SK-N-SH (cell line): ENCODE measurements around the gene CENPU. TPM values are rescaled to one million over a fixed set of nuclear protein-coding genes. Genes with fewer than 3 reads are reported as not detected.

ENCODE experiments used
- CTCF ChIA-PET: fragments of 300-600, 350-600 bp; formaldehyde crosslinking; extraction: SDS; loops from one replicate; lab custom pipeline; 2021; lab: Yijun Ruan, JAX
- POLR2A ChIA-PET: fragments of 350-600 bp; sonication (Branson Sonifier 250); formaldehyde crosslinking; extraction: SDS; loops from one replicate; lab custom pipeline; 2020; ENCODE audit warnings: antibody characterized with exemption, inconsistent platforms; lab: Yijun Ruan, JAX
- DNase-seq: peaks from one replicate; pipeline ENCODE4 v3.0.0; 2012
- H2AFZ ChIP-seq: fragments of 200-600 bp; sonication (generic); 2 replicates; pipeline ENCODE4 v1.8.1; 2016; ENCODE audit warnings: antibody characterized with exemption, mild to moderate bottlenecking, low read depth
- H3F3A ChIP-seq: fragments of 200-600 bp; sonication (generic); replicated peaks from 2 replicates; pipeline ENCODE3; 2016; ENCODE audit warnings: antibody characterized with exemption, mild to moderate bottlenecking; ENCODE audit not compliant: insufficient read depth
- H3K27ac ChIP-seq, 2 experiments: fragments of 200-500 bp in 1 of 2; fragments of 200-600 bp in 1 of 2; sonication (Bioruptor generic) in 1 of 2; sonication (generic), shearing (Covaris generic) in 1 of 2; 2 replicates each; pipeline versions ENCODE4 v1.5.1 to v1.6.1; 2014 to 2016; ENCODE audit warnings: low read depth in 2 of 2, inconsistent platforms in 1 of 2, low read length in 1 of 2, mild to moderate bottlenecking in 1 of 2, mixed read lengths in 1 of 2
- H3K27me3 ChIP-seq: fragments of 200-600 bp; sonication (generic), shearing (Covaris generic); 2 replicates; pipeline ENCODE4 v1.6.1; 2016; ENCODE audit warnings: mixed run types; ENCODE audit not compliant: insufficient read depth
- H3K36me3 ChIP-seq, 2 experiments: fragments of 200-500 bp in 1 of 2; fragments of 200-600 bp in 1 of 2; sonication (Bioruptor generic) in 1 of 2; sonication (generic) in 1 of 2; replicated peaks in 1 of 2; 2 replicates each; pipeline versions ENCODE3 to v1.5.1; 2014 to 2016; ENCODE audit warnings: low read length in 1 of 2, mild to moderate bottlenecking in 1 of 2; ENCODE audit not compliant: insufficient read depth in 2 of 2, control insufficient read depth in 1 of 2
- H3K4me1 ChIP-seq, 2 experiments: fragments of 200-500 bp in 1 of 2; fragments of 200-600 bp in 1 of 2; sonication (Bioruptor generic) in 1 of 2; sonication (generic), shearing (Covaris generic) in 1 of 2; 2 replicates each; pipeline versions ENCODE4 v1.5.1 to v1.6.1; 2014 to 2016; ENCODE audit warnings: low read depth in 1 of 2, low read length in 1 of 2, mixed run types in 1 of 2; ENCODE audit not compliant: insufficient read depth in 2 of 2, control insufficient read depth in 1 of 2
- H3K4me2 ChIP-seq: fragments of 200-600 bp; sonication (generic), shearing (Covaris generic); 2 replicates; pipeline ENCODE4 v1.6.1; 2017; ENCODE audit warnings: mixed run types
- H3K4me3 ChIP-seq, 2 experiments: fragments of 200-500 bp in 1 of 2; fragments of 200-600 bp in 1 of 2; sonication (Bioruptor generic) in 1 of 2; sonication (generic), shearing (Covaris generic) in 1 of 2; 2 replicates each; pipeline versions ENCODE4 v1.5.1 to v1.8.1; 2014 to 2016; ENCODE audit warnings: low read depth in 2 of 2, inconsistent platforms in 1 of 2, low read length in 1 of 2, mild to moderate bottlenecking in 1 of 2, mixed read lengths in 1 of 2, moderate library complexity in 1 of 2
- H3K79me2 ChIP-seq: fragments of 200-600 bp; sonication (generic); 2 replicates; pipeline ENCODE4 v1.8.1; 2017; ENCODE audit warnings: mild to moderate bottlenecking; ENCODE audit not compliant: insufficient read depth
- H3K9ac ChIP-seq: fragments of 200-600 bp; sonication (generic); 2 replicates; pipeline ENCODE4 v1.6.1; 2017; ENCODE audit warnings: mixed run types
- H3K9me2 ChIP-seq: fragments of 200-600 bp; sonication (generic); 2 replicates; pipeline ENCODE4 v1.6.1; 2017; ENCODE audit warnings: mixed run types
- H3K9me3 ChIP-seq: fragments of 200-600 bp; sonication (generic); 2 replicates; pipeline ENCODE4 v1.6.1; 2017; ENCODE audit warnings: mixed run types, mild to moderate bottlenecking, moderate library complexity
- H4K20me1 ChIP-seq: fragments of 200-600 bp; sonication (generic); 2 replicates; pipeline ENCODE4 v1.6.1; 2017; ENCODE audit warnings: mild to moderate bottlenecking, mixed run types; ENCODE audit not compliant: insufficient read depth
- CHD2 ChIP-seq: fragments of 150-350 bp; IDR thresholded peaks from 2 replicates; pipeline ENCODE4 v1.6.1; 2018; ENCODE audit warnings: low read length; ENCODE audit not compliant: partially characterized antibody
- FOSL2 ChIP-seq: IDR thresholded peaks from 2 replicates; pipeline ENCODE4 v1.4.0; 2012; ENCODE audit warnings: low read depth, mild to moderate bottlenecking, moderate library complexity, borderline replicate concordance
- FOXM1 ChIP-seq: IDR thresholded peaks from 2 replicates; pipeline ENCODE4 v1.4.0; 2012; ENCODE audit warnings: low read depth, mild to moderate bottlenecking
- MXI1 ChIP-seq: IDR thresholded peaks from 2 replicates; pipeline ENCODE4 v1.6.1; 2012; ENCODE audit warnings: mild to moderate bottlenecking, low read depth, low read length, improper control_type of control experiment
- POLR2AphosphoS5 ChIP-seq: IDR thresholded peaks from 2 replicates; pipeline ENCODE4 v1.6.1; 2012; ENCODE audit warnings: low read depth, low read length
- RAD21 ChIP-seq: IDR thresholded peaks from 2 replicates; pipeline ENCODE4 v1.6.1; 2012; ENCODE audit warnings: mild to moderate bottlenecking, low read length
- RCOR1 ChIP-seq: fragments of 150-350 bp; IDR thresholded peaks from 2 replicates; pipeline ENCODE4 v1.6.1; 2017; ENCODE audit warnings: antibody characterized with exemption, low read length
- RXRA ChIP-seq: IDR thresholded peaks from 2 replicates; pipeline ENCODE4 v1.4.0; 2012; ENCODE audit warnings: low read depth, mild to moderate bottlenecking, borderline replicate concordance
- TCF12 ChIP-seq: IDR thresholded peaks from 2 replicates; pipeline ENCODE4 v1.4.0; 2012
- TEAD4 ChIP-seq: IDR thresholded peaks from 2 replicates; pipeline ENCODE4 v1.4.0; 2012; ENCODE audit warnings: mild to moderate bottlenecking, borderline replicate concordance; ENCODE audit not compliant: insufficient read depth
- YY1 ChIP-seq: IDR thresholded peaks from 2 replicates; pipeline ENCODE4 v1.4.0; 2012; ENCODE audit warnings: low read depth, mild to moderate bottlenecking
- WGBS: methylation state at CpG from one replicate; pipeline ENCODE4 v1.1.6; 2017; ENCODE audit warnings: low lambda C conversion rate; 5-methylcytosine and 5-hydroxymethylcytosine counted together
- polyA plus RNA-seq, 3 experiments: library from polyadenylated mRNA; depleted of rRNA; stranded (reverse); fragments of >200 nt; gene quantifications; 2 replicates each; pipeline ENCODE4 v1.2.3, GENCODE V29; 2012
- TF ChIP-seq, protein P1 (sequence below): IDR thresholded peaks from 2 replicates; pipeline ENCODE4 v1.4.0; 2012; ENCODE audit warnings: low read depth, borderline replicate concordance
- TF ChIP-seq, protein P2 (sequence below): IDR thresholded peaks from 2 replicates; pipeline ENCODE4 v1.4.0; 2012; ENCODE audit warnings: low read depth, borderline replicate concordance
- TF ChIP-seq, protein P3 (sequence below): fragments of 200-600 bp; sonication (generic); IDR thresholded peaks from 2 replicates; pipeline ENCODE4 v1.6.1; 2017; ENCODE audit warnings: antibody characterized with exemption, mild to moderate bottlenecking, moderate library complexity
- TF ChIP-seq, protein P4 (sequence below): IDR thresholded peaks from 2 replicates; pipeline ENCODE4 v1.6.1; 2012; ENCODE audit warnings: mild to moderate bottlenecking, low read depth, low read length, moderate library complexity
- TF ChIP-seq, protein P5 (sequence below): IDR thresholded peaks from 2 replicates; pipeline ENCODE4 v1.4.0; 2012; ENCODE audit warnings: low read depth

CENPU gene
- polyA plus RNA-seq, 1 of the 3 experiments (the other 2 are of a cell fraction) = 8.7 TPM

DNA sequence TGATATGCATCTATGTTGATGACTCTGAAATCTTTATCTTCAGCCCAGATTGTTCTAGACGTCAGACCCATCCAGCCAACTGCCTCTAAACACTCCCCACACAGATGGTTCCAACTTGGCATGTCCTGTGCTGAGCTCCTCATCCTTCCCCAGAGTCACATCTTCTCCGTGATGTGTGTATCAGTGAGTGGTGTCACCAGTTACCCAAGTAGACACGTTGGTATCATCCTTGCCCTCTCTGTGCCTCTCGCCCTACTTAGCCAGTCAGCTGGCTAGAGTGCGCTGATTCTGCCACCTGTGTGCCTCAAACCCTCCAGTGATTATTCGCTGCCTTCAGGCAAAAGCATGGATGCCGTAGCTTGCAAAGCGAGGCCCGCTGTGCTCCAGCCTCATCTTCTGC is 65.8 kb downstream of the CENPU start:
- no peak overlapping the region for H3K27ac ChIP-seq
- WGBS = 97% methylated on average over 8 of the region's 9 CpGs

DNA sequence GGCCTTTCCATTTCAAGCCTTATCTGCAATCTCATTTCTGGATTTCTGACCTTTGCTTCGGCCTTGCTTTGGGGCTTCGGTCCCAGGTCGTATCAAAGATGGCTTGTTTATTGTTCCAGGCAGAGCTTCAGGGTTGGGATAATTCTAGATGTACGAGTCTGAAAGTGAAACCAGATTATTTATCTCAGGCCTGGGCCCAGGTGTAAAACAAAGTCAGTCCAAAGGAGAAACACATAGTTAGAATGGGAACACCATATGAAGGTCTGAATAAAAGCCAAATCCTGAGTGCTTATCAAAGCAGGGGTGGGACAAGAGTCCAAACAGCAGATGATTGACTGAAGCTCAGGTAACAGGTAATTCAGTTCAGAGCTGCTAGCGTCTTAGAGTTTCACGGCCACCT is 67.2 kb downstream of the CENPU start:
- Histone ChIP-seq H3F3A (no peaks in the 10 kb centered on the region), H3K9me3 (no peaks in the 10 kb centered on the region), H3K4me2 (no peak overlapping the region), H4K20me1 (no peaks in the 10 kb centered on the region), H3K36me3 (peaks cover 6 to 16% of the 10 kb centered on the region in 2 experiments), H3K27me3 (no peaks in the 10 kb centered on the region), H3K27ac (no peak overlapping the region), H3K4me1 (0 out of 4 replicates have a peak, but pooled peaks cover 0 to 5% of the 10 kb centered on the region in 2 experiments), H2AFZ (no peak overlapping the region), H3K79me2 (no peaks in the 10 kb centered on the region), H3K9ac (no peak overlapping the region), H3K9me2 (no peaks in the 10 kb centered on the region), H3K4me3 (no peak overlapping the region)
- ChIA-PET POLR2A (no interaction called here), CTCF (no interaction called here)
- no peak for TF ChIP-seq RAD21
- no peak for TF ChIP-seq TEAD4
- TF ChIP-seq, protein P1, sequence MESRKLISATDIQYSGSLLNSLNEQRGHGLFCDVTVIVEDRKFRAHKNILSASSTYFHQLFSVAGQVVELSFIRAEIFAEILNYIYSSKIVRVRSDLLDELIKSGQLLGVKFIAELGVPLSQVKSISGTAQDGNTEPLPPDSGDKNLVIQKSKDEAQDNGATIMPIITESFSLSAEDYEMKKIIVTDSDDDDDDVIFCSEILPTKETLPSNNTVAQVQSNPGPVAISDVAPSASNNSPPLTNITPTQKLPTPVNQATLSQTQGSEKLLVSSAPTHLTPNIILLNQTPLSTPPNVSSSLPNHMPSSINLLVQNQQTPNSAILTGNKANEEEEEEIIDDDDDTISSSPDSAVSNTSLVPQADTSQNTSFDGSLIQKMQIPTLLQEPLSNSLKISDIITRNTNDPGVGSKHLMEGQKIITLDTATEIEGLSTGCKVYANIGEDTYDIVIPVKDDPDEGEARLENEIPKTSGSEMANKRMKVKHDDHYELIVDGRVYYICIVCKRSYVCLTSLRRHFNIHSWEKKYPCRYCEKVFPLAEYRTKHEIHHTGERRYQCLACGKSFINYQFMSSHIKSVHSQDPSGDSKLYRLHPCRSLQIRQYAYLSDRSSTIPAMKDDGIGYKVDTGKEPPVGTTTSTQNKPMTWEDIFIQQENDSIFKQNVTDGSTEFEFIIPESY = no peak
- TF ChIP-seq, protein P2, sequence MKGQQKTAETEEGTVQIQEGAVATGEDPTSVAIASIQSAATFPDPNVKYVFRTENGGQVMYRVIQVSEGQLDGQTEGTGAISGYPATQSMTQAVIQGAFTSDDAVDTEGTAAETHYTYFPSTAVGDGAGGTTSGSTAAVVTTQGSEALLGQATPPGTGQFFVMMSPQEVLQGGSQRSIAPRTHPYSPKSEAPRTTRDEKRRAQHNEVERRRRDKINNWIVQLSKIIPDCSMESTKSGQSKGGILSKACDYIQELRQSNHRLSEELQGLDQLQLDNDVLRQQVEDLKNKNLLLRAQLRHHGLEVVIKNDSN = no peak
- TF ChIP-seq, protein P3, sequence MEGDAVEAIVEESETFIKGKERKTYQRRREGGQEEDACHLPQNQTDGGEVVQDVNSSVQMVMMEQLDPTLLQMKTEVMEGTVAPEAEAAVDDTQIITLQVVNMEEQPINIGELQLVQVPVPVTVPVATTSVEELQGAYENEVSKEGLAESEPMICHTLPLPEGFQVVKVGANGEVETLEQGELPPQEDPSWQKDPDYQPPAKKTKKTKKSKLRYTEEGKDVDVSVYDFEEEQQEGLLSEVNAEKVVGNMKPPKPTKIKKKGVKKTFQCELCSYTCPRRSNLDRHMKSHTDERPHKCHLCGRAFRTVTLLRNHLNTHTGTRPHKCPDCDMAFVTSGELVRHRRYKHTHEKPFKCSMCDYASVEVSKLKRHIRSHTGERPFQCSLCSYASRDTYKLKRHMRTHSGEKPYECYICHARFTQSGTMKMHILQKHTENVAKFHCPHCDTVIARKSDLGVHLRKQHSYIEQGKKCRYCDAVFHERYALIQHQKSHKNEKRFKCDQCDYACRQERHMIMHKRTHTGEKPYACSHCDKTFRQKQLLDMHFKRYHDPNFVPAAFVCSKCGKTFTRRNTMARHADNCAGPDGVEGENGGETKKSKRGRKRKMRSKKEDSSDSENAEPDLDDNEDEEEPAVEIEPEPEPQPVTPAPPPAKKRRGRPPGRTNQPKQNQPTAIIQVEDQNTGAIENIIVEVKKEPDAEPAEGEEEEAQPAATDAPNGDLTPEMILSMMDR = no peak
- TF ChIP-seq YY1 = no peak
- TF ChIP-seq, protein P4, sequence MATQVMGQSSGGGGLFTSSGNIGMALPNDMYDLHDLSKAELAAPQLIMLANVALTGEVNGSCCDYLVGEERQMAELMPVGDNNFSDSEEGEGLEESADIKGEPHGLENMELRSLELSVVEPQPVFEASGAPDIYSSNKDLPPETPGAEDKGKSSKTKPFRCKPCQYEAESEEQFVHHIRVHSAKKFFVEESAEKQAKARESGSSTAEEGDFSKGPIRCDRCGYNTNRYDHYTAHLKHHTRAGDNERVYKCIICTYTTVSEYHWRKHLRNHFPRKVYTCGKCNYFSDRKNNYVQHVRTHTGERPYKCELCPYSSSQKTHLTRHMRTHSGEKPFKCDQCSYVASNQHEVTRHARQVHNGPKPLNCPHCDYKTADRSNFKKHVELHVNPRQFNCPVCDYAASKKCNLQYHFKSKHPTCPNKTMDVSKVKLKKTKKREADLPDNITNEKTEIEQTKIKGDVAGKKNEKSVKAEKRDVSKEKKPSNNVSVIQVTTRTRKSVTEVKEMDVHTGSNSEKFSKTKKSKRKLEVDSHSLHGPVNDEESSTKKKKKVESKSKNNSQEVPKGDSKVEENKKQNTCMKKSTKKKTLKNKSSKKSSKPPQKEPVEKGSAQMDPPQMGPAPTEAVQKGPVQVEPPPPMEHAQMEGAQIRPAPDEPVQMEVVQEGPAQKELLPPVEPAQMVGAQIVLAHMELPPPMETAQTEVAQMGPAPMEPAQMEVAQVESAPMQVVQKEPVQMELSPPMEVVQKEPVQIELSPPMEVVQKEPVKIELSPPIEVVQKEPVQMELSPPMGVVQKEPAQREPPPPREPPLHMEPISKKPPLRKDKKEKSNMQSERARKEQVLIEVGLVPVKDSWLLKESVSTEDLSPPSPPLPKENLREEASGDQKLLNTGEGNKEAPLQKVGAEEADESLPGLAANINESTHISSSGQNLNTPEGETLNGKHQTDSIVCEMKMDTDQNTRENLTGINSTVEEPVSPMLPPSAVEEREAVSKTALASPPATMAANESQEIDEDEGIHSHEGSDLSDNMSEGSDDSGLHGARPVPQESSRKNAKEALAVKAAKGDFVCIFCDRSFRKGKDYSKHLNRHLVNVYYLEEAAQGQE = no peak
- no peak for TF ChIP-seq RXRA
- no peak for TF ChIP-seq TCF12
- TF ChIP-seq RCOR1 = no peak
- WGBS = 98% methylated on average over 6 of the region's 6 CpGs
- no peak for DNase-seq

More for the DNA sequence above, 65.8 kb downstream of the CENPU start:
- Histone ChIP-seq H3F3A (no peaks in the 10 kb centered on the region), H2AFZ (no peak overlapping the region), H4K20me1 (no peaks in the 10 kb centered on the region), H3K4me2 (no peak overlapping the region), H3K9ac (no peak overlapping the region), H3K79me2 (no peaks in the 10 kb centered on the region), H3K27me3 (no peaks in the 10 kb centered on the region), H3K4me3 (no peak overlapping the region), H3K36me3 (peaks cover 13 to 16% of the 10 kb centered on the region in 2 experiments), H3K4me1 (no peaks in the 10 kb centered on the region), H3K9me2 (no peaks in the 10 kb centered on the region), H3K9me3 (no peaks in the 10 kb centered on the region)
- POLR2A ChIA-PET = no interaction called here
- CTCF ChIA-PET = no interaction called here
- TF ChIP-seq POLR2AphosphoS5 = no peak
- TF ChIP-seq CHD2 = no peak
- TF ChIP-seq, protein P5, sequence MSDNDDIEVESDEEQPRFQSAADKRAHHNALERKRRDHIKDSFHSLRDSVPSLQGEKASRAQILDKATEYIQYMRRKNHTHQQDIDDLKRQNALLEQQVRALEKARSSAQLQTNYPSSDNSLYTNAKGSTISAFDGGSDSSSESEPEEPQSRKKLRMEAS = no peak
- TF ChIP-seq MXI1 = no peak
- no peak for TF ChIP-seq FOXM1
- TF ChIP-seq FOSL2 = no peak
- DNase-seq = no peak
